Measurements from ENCODE around the gene PLA2G3. TPM values are rescaled to one million over a fixed set of nuclear protein-coding genes. Genes with fewer than 3 reads are reported as not detected.

The PLA2G3 gene
- total RNA-seq, 1 experiment from 2014 or later: not detected

GRCh38 chr22:31144223-31144622 lies 3.9 kb upstream of the PLA2G3 start:
- in situ Hi-C loops (cut with HindIII; ENCODE audit: low pct_unique_long_range_greater_than_20kb, low sequenced_read_pairs): no loop called here
- ChIA-PET CTCF (no interaction called here), POLR2A (no interaction called here)
- H3K4me3 ChIP-seq (ENCODE audit: low read depth in 2 of 2, low read length in 2 of 2): no peak overlapping the region
- ATAC-seq: no peak
- H3K27me3 ChIP-seq (ENCODE audit: control insufficient read depth, insufficient read depth, low read length): no peaks in the 10 kb centered on the region
- TF ChIP-seq CTCF (IDR thresholded peaks at IDR 0.05) (no peak), REST (IDR thresholded peaks at IDR 0.05; ENCODE audit: insufficient read depth in 1 of 2, low read depth in 2 of 2, low read length in 1 of 2) (no peak), POLR2AphosphoS5 (IDR thresholded peaks at IDR 0.05; ENCODE audit: low read depth, low read length) (no peak), SIN3A (IDR thresholded peaks at IDR 0.05; ENCODE audit: borderline replicate concordance, insufficient read depth, low read depth, low read length) (no peak), TCF7L2 (IDR thresholded peaks at IDR 0.05; ENCODE audit: low read depth, low read length) (no peak)
- H3K4me1 ChIP-seq (ENCODE audit: control insufficient read depth, insufficient read depth, low read length): no peaks in the 10 kb centered on the region
- H3K27ac ChIP-seq (ENCODE audit: low read length): no peak overlapping the region
- DNase-seq (ENCODE audit: low read depth, low spot score): no peak
- H3K9me3 ChIP-seq (ENCODE audit: control insufficient read depth, insufficient read depth, low read depth, low read length): no peaks in the 10 kb centered on the region
- H3K36me3 ChIP-seq (ENCODE audit: control insufficient read depth, insufficient read depth, low read length): no peaks in the 10 kb centered on the region
- BruUV-seq (replicated peaks): no TSS peak
- intact Hi-C loops (cut with micrococcal nuclease; ENCODE audit: unreplicated experiment): no loop called here

- POLR2A ChIA-PET: no interaction called here
- intact Hi-C loops (cut with micrococcal nuclease; ENCODE audit: unreplicated experiment): no loop called here
- H3K27me3 ChIP-seq (ENCODE audit: control insufficient read depth, insufficient read depth, low read length): no peaks in the 10 kb centered on the region
- H3K9me3 ChIP-seq (ENCODE audit: control insufficient read depth, insufficient read depth, low read depth, low read length): no peaks in the 10 kb centered on the region
- no TSS peak for BruUV-seq (replicated peaks)
- H3K4me3 ChIP-seq (ENCODE audit: low read depth in 2 of 2, low read length in 2 of 2): no peak overlapping the region
- TF ChIP-seq CTCF (IDR thresholded peaks at IDR 0.05) (no peak), POLR2AphosphoS5 (IDR thresholded peaks at IDR 0.05; ENCODE audit: low read depth, low read length) (no peak), REST (IDR thresholded peaks at IDR 0.05; ENCODE audit: insufficient read depth in 1 of 2, low read depth in 2 of 2, low read length in 1 of 2) (no peak), SIN3A (IDR thresholded peaks at IDR 0.05; ENCODE audit: borderline replicate concordance, insufficient read depth, low read depth, low read length) (no peak), TCF7L2 (IDR thresholded peaks at IDR 0.05; ENCODE audit: low read depth, low read length) (no peak)
- in situ Hi-C loops (cut with HindIII; ENCODE audit: low pct_unique_long_range_greater_than_20kb, low sequenced_read_pairs): no loop called here
- DNase-seq (ENCODE audit: low read depth, low spot score): no peak
- H3K36me3 ChIP-seq (ENCODE audit: control insufficient read depth, insufficient read depth, low read length): no peaks in the 10 kb centered on the region
- no peak for ATAC-seq
- no peak overlapping the region for H3K27ac ChIP-seq (ENCODE audit: low read length)
- CTCF ChIA-PET: no interaction called here
- no peaks in the 10 kb centered on the region for H3K4me1 ChIP-seq (ENCODE audit: control insufficient read depth, insufficient read depth, low read length)
Measured at GRCh38 chr22:31143537-31143936, 3.2 kb upstream of the PLA2G3 start.

All from Panc1 (cell line).